ENCODE data around the gene CFAP77. TPM values are rescaled to one million over a fixed set of nuclear protein-coding genes. Genes with fewer than 3 reads are reported as not detected.

Gene CFAP77
- total and polyA plus RNA-seq, 2 of the 4 experiments (the other 2 are of a cell fraction) = not detected

GRCh38 chr9:132391449-132391848 is 18.6 kb upstream of the CFAP77 start:
- POLR2A ChIA-PET (ENCODE audit: unreplicated experiment) = interaction anchor here (0.7 kb wide), 1 partner anchor 99 kb away, joined by 5 read pairs; no protein-coding TSS in a partner anchor
- H3K9me3 ChIP-seq (ENCODE audit: control insufficient read depth, insufficient read depth, low read length) = no peaks in the 10 kb centered on the region
- peaks cover 65% of the 10 kb centered on the region for H3K36me3 ChIP-seq (ENCODE audit: control insufficient read depth, insufficient read depth, low read length)
- H3K14ac ChIP-seq (replicated peaks; ENCODE audit: low read depth, low read length) = no peak overlapping the region
- H3K27ac ChIP-seq (ENCODE audit: insufficient read depth, low read length) = no peak overlapping the region
- CTCF ChIA-PET = no interaction called here
- H4K8ac ChIP-seq (ENCODE audit: low read depth in 2 of 2, low read length in 2 of 2) = no peak overlapping the region
- H3K9me1 ChIP-seq (ENCODE audit: insufficient read depth, low read length) = no peaks in the 10 kb centered on the region
- no peak overlapping the region for H2BK15ac ChIP-seq (ENCODE audit: low read depth, low read length)
- no peak overlapping the region for H3K4me2 ChIP-seq (ENCODE audit: low read depth, low read length)
- H3K4me1 ChIP-seq (ENCODE audit: control insufficient read depth, insufficient read depth, low read length) = no peaks in the 10 kb centered on the region
- intact Hi-C loops (cut with micrococcal nuclease) (loop anchor here (10.0 kb wide), 1 partner anchor 57 kb away; no protein-coding TSS in a partner anchor), dilution Hi-C loops (cut with HindIII; ENCODE audit: low sequenced_read_pairs, unreplicated experiment) (no loop called here), in situ Hi-C loops (cut with MboI; ENCODE audit: low sequenced_read_pairs) (no loop called here)
- H3K56ac ChIP-seq (ENCODE audit: extremely low read depth, insufficient read depth, low read length) = no peak overlapping the region
- no peak overlapping the region for H3K23ac ChIP-seq (ENCODE audit: low read depth, low read length)
- no peaks in the 10 kb centered on the region; the same call in 1 of the 2 replicates for H4K20me1 ChIP-seq (ENCODE audit: insufficient read depth, low read length)
- H2BK120ac ChIP-seq (ENCODE audit: low read depth, low read length) = no peak overlapping the region
- DNase-seq (no peak), ATAC-seq (ENCODE audit: low read depth) (no peak)
- no peak overlapping the region for H4K5ac ChIP-seq (ENCODE audit: low read depth, low read length)
- H3K9ac ChIP-seq (ENCODE audit: low read depth, low read length) = no peak overlapping the region
- no peak overlapping the region for H3K4me3 ChIP-seq (ENCODE audit: insufficient read depth, low read depth, low read length)
- no peak overlapping the region for H4K91ac ChIP-seq (ENCODE audit: insufficient read depth, low read depth, low read length)
- H2AK9ac ChIP-seq (replicated peaks; ENCODE audit: low read depth, low read length, poor library complexity) = no peak overlapping the region
- no peak overlapping the region for H2AFZ ChIP-seq (replicated peaks; ENCODE audit: low read length, poor library complexity)
- no peak overlapping the region for H2BK5ac ChIP-seq (ENCODE audit: low read depth, low read length, poor library complexity, severe bottlenecking)
- H2AK5ac ChIP-seq (ENCODE audit: low read depth, low read length) = no peak overlapping the region
- BruUV-seq (replicated peaks) = no TSS peak
- TF ChIP-seq RCOR1 (IDR thresholded peaks at IDR 0.05; ENCODE audit: insufficient replicate concordance, low read length) (no peak), ELK1 (IDR thresholded peaks at IDR 0.05; ENCODE audit: borderline replicate concordance, low read depth, low read length) (no peak), RFX5 (IDR thresholded peaks at IDR 0.05; ENCODE audit: low read depth, low read length) (no peak), USF2 (IDR thresholded peaks at IDR 0.05; ENCODE audit: low read depth, low read length) (no peak)
- H3K79me1 ChIP-seq (ENCODE audit: low read depth in 1 of 2, low read length in 2 of 2) = no peaks in the 10 kb centered on the region; a peak in 1 of 4 replicates
- H3K27me3 ChIP-seq (ENCODE audit: control insufficient read depth, insufficient read depth, low read length) = no peaks in the 10 kb centered on the region
- 84% methylated on average over 2 of the region's 11 CpGs; no CpG with 5 or more reads in 1 of the 2 experiments for WGBS, 2 experiments (ENCODE audit: extremely low coverage in 2 of 2, insufficient read length in 1 of 2)
- H3K4ac ChIP-seq (ENCODE audit: low read depth, low read length) = no peak overlapping the region
- H3K18ac ChIP-seq (ENCODE audit: low read depth, low read length) = no peak overlapping the region
- no peak overlapping the region for H2BK20ac ChIP-seq (ENCODE audit: low read depth, low read length)
